Measurements from ENCODE around the gene RTEL1. TPM values are rescaled to one million over a fixed set of nuclear protein-coding genes. Genes with fewer than 3 reads are reported as not detected.

The RTEL1 gene
- total and polyA plus RNA-seq, 9 of the 15 experiments (the other 6 are each of a cell fraction or from before 2014, with no cell fraction given): 0.36 to 61.0 (median 17.9) TPM

DNA sequence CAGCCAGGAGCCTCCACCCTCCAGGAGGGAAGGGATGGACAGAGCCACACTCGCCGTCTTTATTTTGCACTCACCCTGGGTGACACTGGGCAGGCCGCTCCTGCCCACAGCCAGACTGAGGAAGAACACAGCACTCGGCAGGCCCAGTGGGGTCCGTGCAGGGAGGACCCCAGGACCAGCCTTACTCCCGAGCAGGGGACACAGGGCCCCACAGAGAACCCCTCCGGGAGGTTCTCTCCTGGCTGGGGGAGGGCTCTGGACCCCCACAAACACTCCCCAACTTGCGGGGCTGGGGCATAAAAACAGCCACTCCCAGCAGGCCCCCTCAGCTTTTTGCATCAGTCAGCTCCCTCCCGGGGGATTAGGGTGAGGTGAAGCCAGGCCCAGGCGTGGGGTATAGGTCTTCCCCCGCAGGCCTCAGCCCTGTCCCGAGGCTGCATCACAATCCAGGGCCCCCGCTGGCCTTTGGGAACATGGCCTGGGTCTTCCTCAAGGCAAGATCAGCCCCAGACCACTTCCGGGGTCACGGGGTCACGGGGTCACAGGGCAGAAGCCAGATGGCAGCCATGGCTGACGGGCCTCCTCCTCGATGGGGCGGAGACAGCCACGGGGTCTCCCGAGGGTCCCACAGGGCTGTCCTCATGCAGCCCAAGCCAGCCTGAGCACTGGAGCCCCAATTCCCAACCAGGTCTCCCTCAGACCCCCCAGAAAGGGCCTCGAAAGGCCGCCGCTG lies 41.5 kb downstream of the RTEL1 start (continued):
- TF ChIP-seq ZSCAN32 (CRISPR knock-in tag; IDR thresholded peaks at IDR 0.05): no peak
- TF ChIP-seq, protein P1, sequence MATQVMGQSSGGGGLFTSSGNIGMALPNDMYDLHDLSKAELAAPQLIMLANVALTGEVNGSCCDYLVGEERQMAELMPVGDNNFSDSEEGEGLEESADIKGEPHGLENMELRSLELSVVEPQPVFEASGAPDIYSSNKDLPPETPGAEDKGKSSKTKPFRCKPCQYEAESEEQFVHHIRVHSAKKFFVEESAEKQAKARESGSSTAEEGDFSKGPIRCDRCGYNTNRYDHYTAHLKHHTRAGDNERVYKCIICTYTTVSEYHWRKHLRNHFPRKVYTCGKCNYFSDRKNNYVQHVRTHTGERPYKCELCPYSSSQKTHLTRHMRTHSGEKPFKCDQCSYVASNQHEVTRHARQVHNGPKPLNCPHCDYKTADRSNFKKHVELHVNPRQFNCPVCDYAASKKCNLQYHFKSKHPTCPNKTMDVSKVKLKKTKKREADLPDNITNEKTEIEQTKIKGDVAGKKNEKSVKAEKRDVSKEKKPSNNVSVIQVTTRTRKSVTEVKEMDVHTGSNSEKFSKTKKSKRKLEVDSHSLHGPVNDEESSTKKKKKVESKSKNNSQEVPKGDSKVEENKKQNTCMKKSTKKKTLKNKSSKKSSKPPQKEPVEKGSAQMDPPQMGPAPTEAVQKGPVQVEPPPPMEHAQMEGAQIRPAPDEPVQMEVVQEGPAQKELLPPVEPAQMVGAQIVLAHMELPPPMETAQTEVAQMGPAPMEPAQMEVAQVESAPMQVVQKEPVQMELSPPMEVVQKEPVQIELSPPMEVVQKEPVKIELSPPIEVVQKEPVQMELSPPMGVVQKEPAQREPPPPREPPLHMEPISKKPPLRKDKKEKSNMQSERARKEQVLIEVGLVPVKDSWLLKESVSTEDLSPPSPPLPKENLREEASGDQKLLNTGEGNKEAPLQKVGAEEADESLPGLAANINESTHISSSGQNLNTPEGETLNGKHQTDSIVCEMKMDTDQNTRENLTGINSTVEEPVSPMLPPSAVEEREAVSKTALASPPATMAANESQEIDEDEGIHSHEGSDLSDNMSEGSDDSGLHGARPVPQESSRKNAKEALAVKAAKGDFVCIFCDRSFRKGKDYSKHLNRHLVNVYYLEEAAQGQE (IDR thresholded peaks at IDR 0.05; ENCODE audit: borderline replicate concordance): no peak
- TF ChIP-seq, protein P1 (CRISPR knock-in tag; IDR thresholded peaks at IDR 0.05; ENCODE audit: low read depth): no peak
- no peak for TF ChIP-seq ZFP36 (IDR thresholded peaks at IDR 0.05; ENCODE audit: low read depth, low read length, partially characterized antibody)
- no peak for TF ChIP-seq ZNF197 (CRISPR knock-in tag; IDR thresholded peaks at IDR 0.05; ENCODE audit: low read depth)
- peak; percentile 88 for TF ChIP-seq RBM22 (IDR thresholded peaks at IDR 0.05; ENCODE audit: low read depth, low read length, poor library complexity, severe bottlenecking)
- TF ChIP-seq ZNF507 (tag; conservative IDR thresholded peaks at IDR 0.05): no peak
- TF ChIP-seq CHCHD3 (CRISPR knock-in tag; IDR thresholded peaks at IDR 0.05): no peak
- 0 out of 2 replicates have a peak, but pooled peaks have one; percentile 33 for TF ChIP-seq PTBP1 (IDR thresholded peaks at IDR 0.05; ENCODE audit: low read depth, low read length)
- TF ChIP-seq SMARCA4 (IDR thresholded peaks at IDR 0.05): no peak
- peak; percentile 97 for TF ChIP-seq NR2C1 (IDR thresholded peaks at IDR 0.05)
- TF ChIP-seq NR2C1 (tag; IDR thresholded peaks at IDR 0.05): peak; percentile 98
- TF ChIP-seq RFX1 (IDR thresholded peaks at IDR 0.05): no peak
- TF ChIP-seq ZNF184 (CRISPR knock-in tag; IDR thresholded peaks at IDR 0.05): no peak
- no peak for TF ChIP-seq MECOM (CRISPR knock-in tag; IDR thresholded peaks at IDR 0.05)
- no peak for TF ChIP-seq POLR3G (IDR thresholded peaks at IDR 0.05; ENCODE audit: extremely low read depth, insufficient read length, insufficient replicate concordance)
- TF ChIP-seq ZFX (CRISPR knock-in tag; IDR thresholded peaks at IDR 0.05): 0 out of 2 replicates have a peak, but pooled peaks have one; percentile 8
- TF ChIP-seq ZC3H11A (IDR thresholded peaks at IDR 0.05; ENCODE audit: low read depth, low read length): no peak
- TF ChIP-seq LEF1 (IDR thresholded peaks at IDR 0.05): no peak
